ENCODE data around the gene BAIAP2. TPM values are rescaled to one million over a fixed set of nuclear protein-coding genes. Genes with fewer than 3 reads are reported as not detected.

BAIAP2 gene
- total and polyA plus RNA-seq, 2 of the 13 experiments (the other 11 are each of a cell fraction or from before 2014, with no cell fraction given) = 22.5 to 24.0 TPM

DNA sequence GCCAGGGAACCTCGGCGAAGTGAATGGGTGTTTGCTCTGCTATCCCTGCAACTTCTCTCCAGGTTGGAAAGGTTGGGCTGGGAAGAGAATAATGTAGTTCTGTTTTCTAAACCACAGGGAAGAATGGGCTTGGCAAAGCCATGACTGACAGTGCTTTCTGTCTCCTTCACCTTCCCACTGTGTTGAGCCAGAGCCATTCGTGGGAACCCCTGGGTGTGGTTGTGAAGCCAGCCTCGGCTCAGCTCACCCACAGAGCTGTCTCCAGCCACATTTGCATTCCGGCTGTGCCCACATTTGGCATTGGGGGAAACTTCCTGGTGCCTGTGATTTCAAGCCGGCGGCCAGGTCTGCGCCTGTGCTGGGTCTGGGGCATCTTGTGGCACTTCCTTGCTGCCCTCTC lies 39.9 kb downstream of the BAIAP2 start (continued):
- TF ChIP-seq, protein P1, sequence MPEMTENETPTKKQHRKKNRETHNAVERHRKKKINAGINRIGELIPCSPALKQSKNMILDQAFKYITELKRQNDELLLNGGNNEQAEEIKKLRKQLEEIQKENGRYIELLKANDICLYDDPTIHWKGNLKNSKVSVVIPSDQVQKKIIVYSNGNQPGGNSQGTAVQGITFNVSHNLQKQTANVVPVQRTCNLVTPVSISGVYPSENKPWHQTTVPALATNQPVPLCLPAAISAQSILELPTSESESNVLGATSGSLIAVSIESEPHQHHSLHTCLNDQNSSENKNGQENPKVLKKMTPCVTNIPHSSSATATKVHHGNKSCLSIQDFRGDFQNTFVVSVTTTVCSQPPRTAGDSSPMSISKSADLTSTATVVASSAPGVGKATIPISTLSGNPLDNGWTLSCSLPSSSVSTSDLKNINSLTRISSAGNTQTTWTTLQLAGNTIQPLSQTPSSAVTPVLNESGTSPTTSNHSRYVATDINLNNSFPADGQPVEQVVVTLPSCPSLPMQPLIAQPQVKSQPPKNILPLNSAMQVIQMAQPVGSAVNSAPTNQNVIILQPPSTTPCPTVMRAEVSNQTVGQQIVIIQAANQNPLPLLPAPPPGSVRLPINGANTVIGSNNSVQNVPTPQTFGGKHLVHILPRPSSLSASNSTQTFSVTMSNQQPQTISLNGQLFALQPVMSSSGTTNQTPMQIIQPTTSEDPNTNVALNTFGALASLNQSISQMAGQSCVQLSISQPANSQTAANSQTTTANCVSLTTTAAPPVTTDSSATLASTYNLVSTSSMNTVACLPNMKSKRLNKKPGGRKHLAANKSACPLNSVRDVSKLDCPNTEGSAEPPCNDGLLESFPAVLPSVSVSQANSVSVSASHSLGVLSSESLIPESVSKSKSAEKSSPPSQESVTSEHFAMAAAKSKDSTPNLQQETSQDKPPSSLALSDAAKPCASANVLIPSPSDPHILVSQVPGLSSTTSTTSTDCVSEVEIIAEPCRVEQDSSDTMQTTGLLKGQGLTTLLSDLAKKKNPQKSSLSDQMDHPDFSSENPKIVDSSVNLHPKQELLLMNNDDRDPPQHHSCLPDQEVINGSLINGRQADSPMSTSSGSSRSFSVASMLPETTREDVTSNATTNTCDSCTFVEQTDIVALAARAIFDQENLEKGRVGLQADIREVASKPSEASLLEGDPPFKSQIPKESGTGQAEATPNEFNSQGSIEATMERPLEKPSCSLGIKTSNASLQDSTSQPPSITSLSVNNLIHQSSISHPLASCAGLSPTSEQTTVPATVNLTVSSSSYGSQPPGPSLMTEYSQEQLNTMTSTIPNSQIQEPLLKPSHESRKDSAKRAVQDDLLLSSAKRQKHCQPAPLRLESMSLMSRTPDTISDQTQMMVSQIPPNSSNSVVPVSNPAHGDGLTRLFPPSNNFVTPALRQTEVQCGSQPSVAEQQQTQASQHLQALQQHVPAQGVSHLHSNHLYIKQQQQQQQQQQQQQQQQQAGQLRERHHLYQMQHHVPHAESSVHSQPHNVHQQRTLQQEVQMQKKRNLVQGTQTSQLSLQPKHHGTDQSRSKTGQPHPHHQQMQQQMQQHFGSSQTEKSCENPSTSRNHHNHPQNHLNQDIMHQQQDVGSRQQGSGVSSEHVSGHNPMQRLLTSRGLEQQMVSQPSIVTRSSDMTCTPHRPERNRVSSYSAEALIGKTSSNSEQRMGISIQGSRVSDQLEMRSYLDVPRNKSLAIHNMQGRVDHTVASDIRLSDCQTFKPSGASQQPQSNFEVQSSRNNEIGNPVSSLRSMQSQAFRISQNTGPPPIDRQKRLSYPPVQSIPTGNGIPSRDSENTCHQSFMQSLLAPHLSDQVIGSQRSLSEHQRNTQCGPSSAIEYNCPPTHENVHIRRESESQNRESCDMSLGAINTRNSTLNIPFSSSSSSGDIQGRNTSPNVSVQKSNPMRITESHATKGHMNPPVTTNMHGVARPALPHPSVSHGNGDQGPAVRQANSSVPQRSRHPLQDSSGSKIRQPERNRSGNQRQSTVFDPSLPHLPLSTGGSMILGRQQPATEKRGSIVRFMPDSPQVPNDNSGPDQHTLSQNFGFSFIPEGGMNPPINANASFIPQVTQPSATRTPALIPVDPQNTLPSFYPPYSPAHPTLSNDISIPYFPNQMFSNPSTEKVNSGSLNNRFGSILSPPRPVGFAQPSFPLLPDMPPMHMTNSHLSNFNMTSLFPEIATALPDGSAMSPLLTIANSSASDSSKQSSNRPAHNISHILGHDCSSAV (CRISPR knock-in tag; IDR thresholded peaks at IDR 0.05; ENCODE audit: borderline replicate concordance) = no peak
- no peak for TF ChIP-seq ADNP (CRISPR knock-in tag; IDR thresholded peaks at IDR 0.05)
- TF ChIP-seq ZNF749 (CRISPR knock-in tag; IDR thresholded peaks at IDR 0.05; ENCODE audit: borderline replicate concordance) = no peak
- TF ChIP-seq EHMT2 (IDR thresholded peaks at IDR 0.05; ENCODE audit: borderline replicate concordance, low read depth, low read length) = no peak
- TF ChIP-seq, protein P2, sequence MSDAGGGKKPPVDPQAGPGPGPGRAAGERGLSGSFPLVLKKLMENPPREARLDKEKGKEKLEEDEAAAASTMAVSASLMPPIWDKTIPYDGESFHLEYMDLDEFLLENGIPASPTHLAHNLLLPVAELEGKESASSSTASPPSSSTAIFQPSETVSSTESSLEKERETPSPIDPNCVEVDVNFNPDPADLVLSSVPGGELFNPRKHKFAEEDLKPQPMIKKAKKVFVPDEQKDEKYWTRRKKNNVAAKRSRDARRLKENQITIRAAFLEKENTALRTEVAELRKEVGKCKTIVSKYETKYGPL (CRISPR knock-in tag; IDR thresholded peaks at IDR 0.05) = no peak
- TF ChIP-seq, protein P3, sequence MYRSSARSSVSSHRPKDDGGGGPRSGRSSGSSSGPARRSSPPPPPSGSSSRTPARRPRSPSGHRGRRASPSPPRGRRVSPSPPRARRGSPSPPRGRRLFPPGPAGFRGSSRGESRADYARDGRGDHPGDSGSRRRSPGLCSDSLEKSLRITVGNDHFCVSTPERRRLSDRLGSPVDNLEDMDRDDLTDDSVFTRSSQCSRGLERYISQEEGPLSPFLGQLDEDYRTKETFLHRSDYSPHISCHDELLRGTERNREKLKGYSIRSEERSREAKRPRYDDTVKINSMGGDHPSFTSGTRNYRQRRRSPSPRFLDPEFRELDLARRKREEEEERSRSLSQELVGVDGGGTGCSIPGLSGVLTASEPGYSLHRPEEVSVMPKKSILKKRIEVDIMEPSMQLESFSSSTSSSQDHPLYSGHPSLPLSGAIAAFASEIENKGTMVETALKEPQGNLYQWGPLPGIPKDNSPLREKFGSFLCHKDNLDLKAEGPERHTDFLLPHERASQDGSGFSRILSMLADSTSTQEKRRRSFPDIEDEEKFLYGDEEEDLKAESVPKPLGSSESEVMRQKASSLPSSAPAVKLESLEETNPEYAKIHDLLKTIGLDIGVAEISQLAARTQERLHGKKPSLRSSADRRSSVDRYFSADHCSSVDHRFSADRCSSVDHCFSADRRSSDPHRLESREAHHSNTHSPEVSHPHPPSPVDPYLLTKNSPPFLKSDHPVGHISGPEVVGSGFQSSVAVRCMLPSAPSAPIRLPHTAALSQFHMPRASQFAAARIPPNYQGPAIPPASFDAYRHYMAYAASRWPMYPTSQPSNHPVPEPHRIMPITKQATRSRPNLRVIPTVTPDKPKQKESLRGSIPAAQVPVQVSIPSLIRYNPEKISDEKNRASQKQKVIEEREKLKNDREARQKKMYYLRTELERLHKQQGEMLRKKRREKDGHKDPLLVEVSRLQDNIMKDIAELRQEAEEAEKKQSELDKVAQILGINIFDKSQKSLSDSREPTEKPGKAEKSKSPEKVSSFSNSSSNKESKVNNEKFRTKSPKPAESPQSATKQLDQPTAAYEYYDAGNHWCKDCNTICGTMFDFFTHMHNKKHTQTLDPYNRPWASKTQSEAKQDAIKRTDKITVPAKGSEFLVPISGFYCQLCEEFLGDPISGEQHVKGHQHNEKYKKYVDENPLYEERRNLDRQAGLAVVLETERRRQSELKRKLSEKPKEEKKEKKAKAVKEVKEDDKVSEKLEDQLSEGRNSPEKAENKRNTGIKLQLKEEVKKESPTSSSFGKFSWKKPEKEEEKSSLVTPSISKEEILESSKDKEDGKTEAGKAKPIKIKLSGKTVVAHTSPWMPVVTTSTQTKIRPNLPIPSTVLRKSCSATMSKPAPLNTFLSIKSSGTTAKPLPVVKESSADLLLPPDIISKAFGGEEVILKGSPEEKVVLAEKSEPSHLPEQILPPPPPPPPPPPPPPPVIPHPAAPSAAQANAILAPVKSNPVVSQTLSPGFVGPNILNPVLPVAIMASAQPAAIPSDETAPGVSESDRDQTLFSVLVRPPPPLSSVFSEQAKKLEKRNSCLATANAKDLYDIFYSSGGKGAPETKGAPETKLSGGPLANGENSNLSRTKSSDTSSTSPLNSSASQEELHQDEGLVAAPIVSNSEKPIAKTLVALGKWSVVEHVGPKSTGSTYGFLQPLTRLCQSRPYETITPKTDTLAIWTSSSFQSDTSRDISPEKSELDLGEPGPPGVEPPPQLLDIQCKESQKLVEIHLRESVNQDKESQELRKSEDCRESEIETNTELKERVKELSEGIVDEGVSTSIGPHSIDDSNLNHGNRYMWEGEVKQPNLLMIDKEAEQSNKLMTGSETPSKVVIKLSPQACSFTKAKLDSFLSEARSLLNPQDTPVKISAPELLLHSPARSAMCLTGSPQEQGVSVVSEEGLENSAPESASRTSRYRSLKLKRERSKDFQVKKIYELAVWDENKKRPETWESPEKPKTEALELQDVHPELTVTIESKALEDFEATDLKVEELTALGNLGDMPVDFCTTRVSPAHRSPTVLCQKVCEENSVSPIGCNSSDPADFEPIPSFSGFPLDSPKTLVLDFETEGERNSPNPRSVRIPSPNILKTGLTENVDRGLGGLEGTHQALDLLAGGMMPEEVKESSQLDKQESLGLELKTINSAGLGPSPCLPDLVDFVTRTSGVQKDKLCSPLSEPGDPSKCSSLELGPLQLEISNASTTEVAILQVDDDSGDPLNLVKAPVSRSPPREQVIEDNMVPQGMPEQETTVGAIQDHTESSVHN (CRISPR knock-in tag; IDR thresholded peaks at IDR 0.05) = no peak
